ENCODE measurements around the gene ADSL. TPM values are rescaled to one million over a fixed set of nuclear protein-coding genes. Genes with fewer than 3 reads are reported as not detected.

ADSL gene
- total and polyA plus RNA-seq, 9 of the 15 experiments (the other 6 are each of a cell fraction or from before 2014, with no cell fraction given), result 112 to 322 (median 146) TPM

DNA sequence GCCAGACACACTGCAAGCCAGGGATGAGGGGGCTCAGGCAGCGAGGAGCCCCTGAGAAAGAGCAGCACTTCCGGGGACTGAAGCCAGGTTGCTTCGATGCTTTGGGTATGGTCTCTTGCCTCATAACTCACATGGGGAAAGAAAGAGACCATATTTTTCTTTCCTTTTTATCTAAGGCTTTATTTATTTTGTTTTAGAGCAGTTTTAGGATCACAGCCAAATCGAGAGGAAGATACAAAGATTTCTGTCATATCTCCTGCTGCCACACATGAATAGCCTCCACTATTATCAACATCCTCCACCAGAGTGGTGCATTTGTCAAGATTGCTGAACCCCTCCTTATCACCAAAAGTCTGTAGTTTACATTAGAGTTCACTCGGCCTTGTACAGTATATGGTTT, 24.3 kb upstream of the ADSL start (continued):
- no peak for TF ChIP-seq TOE1 (IDR thresholded peaks at IDR 0.05; ENCODE audit: borderline replicate concordance)
- no peak for TF ChIP-seq TOE1 (CRISPR knock-in tag; IDR thresholded peaks at IDR 0.05; ENCODE audit: borderline replicate concordance, low read depth)
- no peak for TF ChIP-seq ZNF551 (CRISPR knock-in tag; IDR thresholded peaks at IDR 0.05)
- no peak for TF ChIP-seq MAFG (tag; conservative IDR thresholded peaks at IDR 0.05)
- no peak for TF ChIP-seq ZNF398 (CRISPR knock-in tag; IDR thresholded peaks at IDR 0.05)
- no peak for TF ChIP-seq RREB1 (CRISPR knock-in tag; IDR thresholded peaks at IDR 0.05)
- TF ChIP-seq ZNF133 (CRISPR knock-in tag; IDR thresholded peaks at IDR 0.05), result no peak
- TF ChIP-seq HDAC8 (tag; IDR thresholded peaks at IDR 0.05), result no peak
- TF ChIP-seq EHMT2 (IDR thresholded peaks at IDR 0.05), result no peak
- no peak for TF ChIP-seq GTF2E2 (tag; IDR thresholded peaks at IDR 0.05)
- TF ChIP-seq YY1 (IDR thresholded peaks at IDR 0.05; ENCODE audit: borderline replicate concordance in 1 of 3, control insufficient read depth in 1 of 3, extremely low read depth in 1 of 3, insufficient read depth in 3 of 3, insufficient read length in 1 of 3, insufficient replicate concordance in 2 of 3, low read depth in 1 of 3, low read length in 2 of 3), result no peak
- TF ChIP-seq TSHZ1 (CRISPR knock-in tag; IDR thresholded peaks at IDR 0.05), result no peak
- no peak for TF ChIP-seq SREBF2 (CRISPR knock-in tag; IDR thresholded peaks at IDR 0.05)
- peak; percentile 66; the same call in 1 of the 2 replicates for TF ChIP-seq CC2D1A (IDR thresholded peaks at IDR 0.05)
- TF ChIP-seq ELF2 (CRISPR knock-in tag; IDR thresholded peaks at IDR 0.05), result no peak

Data from K562 (cell line).